Hematopoietic multipotent progenitor cell (in vitro differentiated cells): Measurements from ENCODE around the gene HPSE2. TPM values are rescaled to one million over a fixed set of nuclear protein-coding genes. Genes with fewer than 3 reads are reported as not detected.
"Not testable (repeated sequence)": the region's sequence is repeated elsewhere in the genome, so short reads cannot be mapped to it uniquely, and the experiment has no call there.

Source experiments
- DNase-seq, 3 donors: peaks; one replicate each; pipeline ENCODE4 v3.0.0-alpha.2; 2011 to 2015; ENCODE audit warnings: low read depth in 2 of 3, low spot score in 2 of 3
- total RNA-seq: library from RNA; depleted of rRNA; stranded (reverse); fragments of >200 nt; gene quantifications from one replicate; pipeline ENCODE4 v1.2.3, GENCODE V29; 2012

HPSE2 gene
- total RNA-seq, 1 donor = not detected

DNA sequence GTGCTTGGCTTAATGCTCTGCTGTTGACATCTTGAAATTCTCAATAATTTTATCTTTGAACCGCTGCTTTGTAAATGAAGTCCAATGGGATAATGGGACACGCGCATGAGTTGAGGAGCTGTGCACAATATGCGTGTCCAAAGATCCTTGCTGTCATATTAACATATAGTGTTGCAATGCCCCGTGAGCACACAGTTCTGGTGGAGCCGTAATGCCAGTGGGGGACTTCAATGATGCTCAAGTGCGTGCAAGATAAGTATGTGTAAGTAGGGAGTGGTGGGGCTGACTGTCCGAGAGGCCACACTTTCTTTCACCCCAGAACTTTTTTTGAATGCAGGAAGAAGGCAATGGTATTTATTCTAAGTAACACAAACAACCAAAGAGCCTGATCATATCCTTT, 711.5 kb downstream of the HPSE2 start:
- DNase-seq = no peak

DNA sequence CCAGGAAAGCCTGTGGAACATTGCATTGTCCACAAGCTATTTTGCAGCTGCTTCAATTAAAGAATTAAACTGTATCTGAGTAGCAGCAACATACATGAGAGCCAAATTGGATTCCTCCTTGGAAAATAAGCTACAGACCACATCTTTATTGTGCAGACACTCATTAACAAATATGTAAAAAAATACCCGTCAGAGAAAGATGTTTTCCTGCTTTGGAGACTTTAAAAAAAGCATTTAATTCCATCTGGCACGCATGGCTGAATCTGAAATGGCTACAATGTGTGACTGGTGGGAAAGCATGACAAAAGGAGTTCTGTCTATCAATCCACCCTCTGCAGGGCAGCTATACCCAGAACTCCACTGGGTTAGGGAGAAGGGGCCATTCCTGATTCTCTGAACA, 715.8 kb downstream of the HPSE2 start:
- DNase-seq = no peak

- DNase-seq = no peak
These were observed 718.0 kb downstream of the HPSE2 start for GRCh38 chr10:98517672-98518071.

- DNase-seq = no peak
These were observed 719.3 kb downstream of the HPSE2 start for GRCh38 chr10:98516352-98516751.

DNA sequence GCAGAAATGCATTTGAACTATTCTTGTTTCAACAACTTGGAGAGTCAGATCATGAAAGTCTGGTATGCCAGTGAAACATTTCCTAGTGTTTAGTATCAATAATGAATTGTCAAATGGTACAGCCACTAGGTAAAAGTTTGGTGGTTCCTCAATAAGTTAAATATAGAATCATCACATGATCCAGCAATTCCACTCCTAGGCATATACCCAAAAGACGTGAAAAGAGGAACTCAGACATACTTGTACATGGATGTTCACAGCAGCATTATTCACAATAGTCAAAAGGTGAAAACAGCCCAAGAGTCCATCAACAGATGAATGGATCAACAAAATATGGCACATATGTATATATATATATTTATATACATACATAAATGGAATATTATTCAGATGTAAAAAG, 721.9 kb downstream of the HPSE2 start:
- DNase-seq = no peak

DNA sequence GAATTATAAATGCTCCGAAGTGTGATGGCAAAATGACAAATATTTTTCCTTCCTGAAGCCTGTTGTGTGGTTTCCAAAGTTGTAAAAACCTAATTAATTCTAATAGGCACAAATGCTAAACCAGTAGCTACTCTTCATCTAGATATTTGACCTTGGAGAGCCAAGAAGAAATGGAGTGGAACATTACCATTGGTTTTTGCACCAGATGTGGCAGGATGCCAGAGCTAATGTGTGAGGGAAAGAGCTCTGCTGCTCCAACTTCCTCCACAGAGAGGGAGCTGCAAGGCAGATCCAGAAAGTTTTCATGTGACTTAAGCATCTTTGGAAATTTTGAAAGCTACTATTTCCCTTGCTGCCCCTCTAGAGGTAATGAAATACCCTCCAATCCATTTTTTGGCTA, 723.8 kb downstream of the HPSE2 start:
- DNase-seq = no peak

GRCh38 chr10:98510412-98510995, 725.1 kb downstream of the HPSE2 start:
- DNase-seq = no peak

DNA sequence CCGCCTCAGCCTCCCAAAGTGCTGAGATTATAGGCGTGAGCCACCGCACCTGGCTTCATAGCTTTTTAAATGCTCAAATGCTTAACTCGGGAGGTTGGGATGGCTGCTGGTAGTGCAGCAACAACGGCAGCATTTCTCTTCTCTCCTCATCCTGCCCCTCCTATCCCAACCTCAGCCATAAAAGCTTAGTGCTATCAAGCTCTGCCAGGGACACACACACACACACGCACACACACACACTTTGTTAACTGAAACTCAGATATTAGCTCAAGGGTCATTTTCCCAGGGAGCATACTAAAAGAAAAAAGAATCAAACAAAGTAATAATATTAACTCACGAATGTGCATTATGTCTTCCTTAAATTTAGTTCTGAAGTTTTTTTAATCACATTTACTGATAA, 725.9 kb downstream of the HPSE2 start:
- DNase-seq = no peak

GRCh38 chr10:98502535-98502934, 733.1 kb downstream of the HPSE2 start:
- DNase-seq = not testable (repeated sequence)

- DNase-seq = no peak
These were observed 742.9 kb downstream of the HPSE2 start for GRCh38 chr10:98492763-98493162.

DNA sequence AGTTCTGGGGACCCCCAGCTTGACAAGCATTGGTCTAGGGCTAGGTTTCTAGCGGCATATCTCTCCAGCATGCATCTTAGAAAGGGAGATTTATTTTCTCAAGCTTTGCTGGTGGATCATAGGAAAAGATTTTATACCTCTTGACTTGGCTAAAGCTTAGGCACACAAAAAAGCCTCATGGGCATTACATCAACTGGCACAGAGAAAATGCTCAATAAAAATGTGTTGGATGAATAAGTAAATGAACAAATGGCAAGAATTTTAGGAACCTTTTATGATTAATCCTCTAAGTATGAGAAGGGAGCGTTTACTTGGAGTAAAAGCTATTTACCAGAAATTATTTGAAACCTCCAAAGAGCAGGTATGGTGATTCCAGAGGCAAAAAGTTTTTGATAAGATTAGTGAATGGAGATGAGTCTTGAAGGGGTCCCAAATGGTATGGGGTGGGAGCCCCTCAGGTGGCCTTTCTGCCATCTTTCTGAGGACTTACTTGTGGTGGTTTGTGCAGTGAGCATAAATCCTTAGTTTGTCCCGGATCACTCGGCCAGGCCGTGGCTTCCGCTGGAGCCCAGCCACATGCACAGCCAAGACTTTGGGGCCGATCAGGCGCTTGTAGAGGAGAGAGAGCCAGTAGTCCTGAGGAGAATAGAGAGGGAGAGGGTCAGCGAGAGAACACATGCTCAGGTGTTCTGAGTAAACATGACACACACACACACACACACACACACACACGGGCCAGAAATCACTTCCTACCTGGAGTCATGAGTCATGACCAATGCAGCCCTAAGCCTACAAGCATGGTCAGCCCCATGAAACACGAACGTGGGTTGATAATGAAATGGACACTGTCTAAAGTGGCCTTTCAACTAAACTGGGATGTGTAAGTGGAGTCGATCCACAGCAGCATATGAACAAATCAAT, 745.8 kb downstream of the HPSE2 start:
- DNase-seq = no peak

DNA sequence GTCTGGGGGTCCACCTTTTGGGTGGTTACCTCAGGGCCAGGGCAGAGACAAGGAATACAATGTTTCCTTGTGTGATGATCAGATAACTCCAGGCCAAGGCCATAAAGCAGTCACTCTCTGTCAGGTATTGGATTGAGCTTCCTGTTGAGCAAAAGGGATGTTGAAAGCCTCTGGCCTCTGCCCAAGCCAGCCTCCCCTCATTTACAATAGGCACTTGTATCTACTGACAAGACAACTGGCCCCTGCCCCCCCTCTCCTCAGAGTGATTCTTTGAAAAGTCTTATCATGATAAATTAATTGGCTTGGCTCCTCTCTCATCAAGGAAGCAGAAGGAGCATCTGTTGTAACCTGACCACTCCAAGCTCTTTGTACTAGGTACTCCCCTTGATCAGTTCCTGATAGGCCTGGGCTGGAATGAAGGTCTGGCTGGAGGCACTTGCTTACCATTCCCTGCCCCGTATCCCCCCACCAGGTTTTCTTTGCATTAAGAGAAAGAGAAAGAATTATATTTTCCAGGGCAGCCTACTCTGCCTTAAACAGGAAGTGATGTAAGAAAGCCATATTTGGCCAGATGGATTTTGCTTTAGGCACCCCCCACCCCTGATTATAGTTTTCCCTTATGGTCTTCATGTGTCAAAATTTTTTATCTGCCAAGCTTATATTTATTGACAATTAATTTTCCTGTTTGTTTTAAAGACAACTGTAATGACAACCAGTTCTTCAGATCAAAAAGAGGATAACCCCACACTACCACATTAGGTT, 746.8 kb downstream of the HPSE2 start:
- no peak for DNase-seq

DNA sequence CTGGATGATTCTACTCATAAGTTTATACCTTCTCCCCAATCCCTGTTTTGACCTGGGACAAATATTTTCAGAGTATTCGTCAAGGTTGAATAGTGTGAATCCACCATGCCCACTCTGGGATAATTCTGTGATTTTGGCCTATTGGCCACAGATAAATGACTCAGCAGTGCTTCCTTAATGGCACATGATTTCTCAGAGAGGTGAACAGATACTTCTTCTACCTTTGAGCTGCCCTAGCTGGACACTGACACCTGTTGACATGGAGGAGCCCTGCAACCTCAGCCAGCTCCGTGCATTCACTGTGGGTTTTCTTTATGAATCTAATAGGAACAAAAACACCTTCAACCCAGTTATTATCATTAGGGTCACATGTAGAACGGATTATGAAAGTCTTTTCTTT, 748.0 kb downstream of the HPSE2 start:
- no peak for DNase-seq

DNA sequence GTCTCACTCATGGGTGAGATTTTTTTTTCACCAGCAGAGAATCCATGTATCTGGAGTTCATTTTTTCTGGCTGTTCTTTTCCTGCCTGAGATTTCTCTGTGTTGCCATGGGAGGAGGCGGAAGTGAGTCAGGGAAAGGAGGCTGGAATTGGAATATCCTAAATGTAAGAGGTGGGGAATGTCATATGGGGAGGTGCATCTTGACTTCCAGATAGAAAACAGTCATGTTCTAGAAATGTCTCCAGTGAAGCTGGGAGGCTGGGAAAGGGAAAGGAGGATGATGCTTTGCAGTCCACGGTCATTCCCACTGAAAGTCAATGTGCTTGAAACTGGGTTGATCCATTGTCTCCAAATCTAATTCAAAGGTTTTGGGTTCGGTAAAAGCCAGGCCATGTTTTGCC, 749.2 kb downstream of the HPSE2 start:
- no peak for DNase-seq

GRCh38 chr10:98485959-98486358, 749.7 kb downstream of the HPSE2 start:
- no peak for DNase-seq

DNA sequence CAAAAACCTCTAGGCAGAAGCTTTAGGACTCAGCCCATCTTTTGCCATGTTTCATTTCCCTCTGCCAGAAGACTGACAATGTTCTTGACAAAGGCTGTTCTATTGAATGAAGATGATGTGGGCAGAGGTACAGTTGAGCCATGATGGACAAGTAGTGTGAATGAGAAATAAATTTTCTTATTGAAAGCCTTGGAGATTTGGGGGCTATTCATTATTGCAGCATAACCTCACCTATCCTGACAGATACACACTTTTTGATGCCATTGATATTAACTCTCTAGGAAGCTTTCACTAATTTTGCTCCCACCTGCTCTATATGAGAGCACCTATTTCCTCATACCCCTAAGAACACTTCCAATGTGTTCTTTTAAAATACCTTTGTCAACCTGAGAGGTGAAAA, 752.0 kb downstream of the HPSE2 start:
- no peak for DNase-seq

GRCh38 chr10:98482096-98482495, 753.6 kb downstream of the HPSE2 start:
- no peak for DNase-seq

- no peak for DNase-seq
These were observed 754.2 kb downstream of the HPSE2 start for GRCh38 chr10:98481404-98481945.

- no peak for DNase-seq
These were observed 757.0 kb downstream of the HPSE2 start for GRCh38 chr10:98478430-98479222.

DNA sequence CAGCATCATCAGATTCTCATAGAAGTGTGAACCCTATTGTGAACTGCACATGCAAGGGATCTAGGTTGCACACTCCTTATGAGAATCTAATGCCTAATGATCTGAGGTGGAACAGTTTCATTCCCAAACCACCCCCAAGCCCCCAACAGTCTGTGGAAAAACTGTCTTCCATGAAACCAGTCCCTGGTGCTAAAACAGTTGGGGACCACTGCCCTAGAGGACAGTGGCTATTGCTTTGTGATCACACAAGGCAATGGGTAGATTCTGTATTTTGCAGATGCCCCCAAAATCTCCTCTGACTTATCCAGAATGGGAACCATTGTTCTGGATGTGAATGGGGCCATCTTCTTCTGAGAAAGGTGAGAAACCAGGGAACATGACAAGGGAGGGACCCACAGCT, 757.8 kb downstream of the HPSE2 start:
- DNase-seq = no peak
